PC-3 (cell line): ENCODE data around the gene KDM5B.

Source experiments
- CTCF ChIP-seq: fragments of 300-600 bp; sonication (generic); conservative IDR thresholded peaks from 2 replicates; pipeline ENCODE4 v1.5.1; 2017; ENCODE audit warnings: antibody characterized with exemption, low read depth, mild to moderate bottlenecking, low read length
- EZH2 ChIP-seq: fragments of 300-600 bp; sonication (generic); IDR thresholded peaks from one replicate; pipeline ENCODE4 v1.6.1; 2017; ENCODE audit warnings: antibody characterized with exemption, mild to moderate bottlenecking, low read length; ENCODE audit not compliant: unreplicated experiment
- EZH2phosphoT487 ChIP-seq: fragments of 300-600 bp; sonication (generic); IDR thresholded peaks from 2 replicates; pipeline ENCODE4 v1.6.1; 2018; ENCODE audit warnings: mild to moderate bottlenecking, antibody characterized with exemption, low read length, borderline replicate concordance

- no peak for TF ChIP-seq EZH2phosphoT487
- no peak for TF ChIP-seq EZH2
- TF ChIP-seq CTCF: no peak
Measured at GRCh38 chr1:202756391-202756790, 51.8 kb downstream of the KDM5B start.
